Activated CD8-positive, alpha-beta T cell treated with anti-CD3 and anti-CD28 coated beads for 36 hours (primary cell): Measurements from ENCODE around the gene MVD. TPM values are rescaled to one million over a fixed set of nuclear protein-coding genes. Genes with fewer than 3 reads are reported as not detected.

Experiments
- ATAC-seq: fragments of 200-7000 bp; cut with Tn5 transposase; one replicate; pipeline ENCODE4 v1.10.0; 2021; ENCODE audit warnings: mild to moderate bottlenecking, moderate library complexity
- CTCF ChIA-PET: fragments of 350-600 bp; sonication (Branson Sonifier 250); formaldehyde crosslinking; loops from one replicate; lab custom pipeline; 2021; ENCODE audit warnings: antibody characterized with exemption; lab: Charles Lee
- POLR2A ChIA-PET: fragments of 350-600 bp; sonication (Branson Sonifier 250); formaldehyde crosslinking; loops from one replicate; lab custom pipeline; 2021; ENCODE audit warnings: antibody characterized with exemption; lab: Charles Lee
- DNase-seq: peaks from one replicate; pipeline ENCODE4 v3.0.0-alpha.2; 2020
- H3K27ac Mint-ChIP-seq: one replicate; pipeline ENCODE4 v1.8.0; 2021; ENCODE audit warnings: mild to moderate bottlenecking, mixed read lengths
- H3K27me3 Mint-ChIP-seq: one replicate; pipeline ENCODE4 v1.8.0; 2021; ENCODE audit warnings: mixed read lengths
- H3K36me3 Mint-ChIP-seq: one replicate; pipeline ENCODE4 v1.8.0; 2021; ENCODE audit warnings: low read depth, mixed read lengths
- H3K4me1 Mint-ChIP-seq: one replicate; pipeline ENCODE4 v1.8.0; 2021; ENCODE audit warnings: low read depth, mixed read lengths
- H3K4me3 Mint-ChIP-seq: one replicate; pipeline ENCODE4 v1.8.0; 2021; ENCODE audit warnings: mild to moderate bottlenecking, moderate library complexity, mixed read lengths
- H3K9me3 Mint-ChIP-seq: one replicate; pipeline ENCODE4 v1.8.0; 2021; ENCODE audit warnings: mixed read lengths
- intact Hi-C: fragments of 100-400 bp; cut with micrococcal nuclease; formaldehyde crosslinking; loops from one replicate; pipeline ENCODE4 v1.10.0; 2022
- total RNA-seq, 2 experiments: library from RNA; stranded (reverse); gene quantifications; one replicate each; pipeline ENCODE4 v1.2.3, GENCODE V29; 2021
- TF ChIP-seq, protein P1 (sequence below): fragments of 200-600 bp; IDR thresholded peaks from one replicate; pipeline ENCODE4 v1.8.0; 2022; ENCODE audit warnings: antibody characterized with exemption, mild to moderate bottlenecking

The MVD gene
- total RNA-seq, 2 experiments from 2014 or later: 83.1 to 89.9 TPM

- no peak overlapping the region for H3K27ac Mint-ChIP-seq
- peaks cover 18% of the 10 kb centered on the region for H3K4me1 Mint-ChIP-seq
- H3K27me3 Mint-ChIP-seq: no peaks in the 10 kb centered on the region
- TF ChIP-seq, protein P1, sequence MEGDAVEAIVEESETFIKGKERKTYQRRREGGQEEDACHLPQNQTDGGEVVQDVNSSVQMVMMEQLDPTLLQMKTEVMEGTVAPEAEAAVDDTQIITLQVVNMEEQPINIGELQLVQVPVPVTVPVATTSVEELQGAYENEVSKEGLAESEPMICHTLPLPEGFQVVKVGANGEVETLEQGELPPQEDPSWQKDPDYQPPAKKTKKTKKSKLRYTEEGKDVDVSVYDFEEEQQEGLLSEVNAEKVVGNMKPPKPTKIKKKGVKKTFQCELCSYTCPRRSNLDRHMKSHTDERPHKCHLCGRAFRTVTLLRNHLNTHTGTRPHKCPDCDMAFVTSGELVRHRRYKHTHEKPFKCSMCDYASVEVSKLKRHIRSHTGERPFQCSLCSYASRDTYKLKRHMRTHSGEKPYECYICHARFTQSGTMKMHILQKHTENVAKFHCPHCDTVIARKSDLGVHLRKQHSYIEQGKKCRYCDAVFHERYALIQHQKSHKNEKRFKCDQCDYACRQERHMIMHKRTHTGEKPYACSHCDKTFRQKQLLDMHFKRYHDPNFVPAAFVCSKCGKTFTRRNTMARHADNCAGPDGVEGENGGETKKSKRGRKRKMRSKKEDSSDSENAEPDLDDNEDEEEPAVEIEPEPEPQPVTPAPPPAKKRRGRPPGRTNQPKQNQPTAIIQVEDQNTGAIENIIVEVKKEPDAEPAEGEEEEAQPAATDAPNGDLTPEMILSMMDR: no peak
- ChIA-PET CTCF (interaction anchor here (1.3 kb wide), 1 partner anchor 15 kb away, joined by 6 read pairs; the partner anchor contains the start of gene MVD), POLR2A (interaction anchor here (0.7 to 2.2 kb wide), 3 partner anchors 8 to 13 kb away, joined by 4 to 7 read pairs (median 6); no protein-coding TSS in a partner anchor)
- H3K9me3 Mint-ChIP-seq: no peaks in the 10 kb centered on the region
- H3K4me3 Mint-ChIP-seq: no peak overlapping the region
- no peak for DNase-seq
- ATAC-seq: no peak
- H3K36me3 Mint-ChIP-seq: peaks cover 2% of the 10 kb centered on the region
- intact Hi-C loops: no loop called here
Observed at GRCh38 chr16:88677721-88678120, 14.8 kb upstream of the MVD start.

GRCh38 chr16:88676502-88677242 lies 13.8 kb upstream of the MVD start:
- ChIA-PET POLR2A (interaction anchor here (1.0 to 2.2 kb wide), 2 partner anchors 10 to 12 kb away, joined by 3 to 7 read pairs; no protein-coding TSS in a partner anchor), CTCF (interaction anchor here (1.3 kb wide), 1 partner anchor 14 kb away, joined by 6 read pairs; the partner anchor contains the start of gene MVD)
- Mint-ChIP-seq H3K36me3 (peaks cover 2% of the 10 kb centered on the region), H3K4me1 (peaks cover 9% of the 10 kb centered on the region), H3K9me3 (no peaks in the 10 kb centered on the region), H3K27ac (no peak overlapping the region), H3K27me3 (no peaks in the 10 kb centered on the region), H3K4me3 (no peak overlapping the region)
- DNase-seq: no peak
- TF ChIP-seq, protein P1: no peak
- intact Hi-C loops: no loop called here
- no peak for ATAC-seq

DNA sequence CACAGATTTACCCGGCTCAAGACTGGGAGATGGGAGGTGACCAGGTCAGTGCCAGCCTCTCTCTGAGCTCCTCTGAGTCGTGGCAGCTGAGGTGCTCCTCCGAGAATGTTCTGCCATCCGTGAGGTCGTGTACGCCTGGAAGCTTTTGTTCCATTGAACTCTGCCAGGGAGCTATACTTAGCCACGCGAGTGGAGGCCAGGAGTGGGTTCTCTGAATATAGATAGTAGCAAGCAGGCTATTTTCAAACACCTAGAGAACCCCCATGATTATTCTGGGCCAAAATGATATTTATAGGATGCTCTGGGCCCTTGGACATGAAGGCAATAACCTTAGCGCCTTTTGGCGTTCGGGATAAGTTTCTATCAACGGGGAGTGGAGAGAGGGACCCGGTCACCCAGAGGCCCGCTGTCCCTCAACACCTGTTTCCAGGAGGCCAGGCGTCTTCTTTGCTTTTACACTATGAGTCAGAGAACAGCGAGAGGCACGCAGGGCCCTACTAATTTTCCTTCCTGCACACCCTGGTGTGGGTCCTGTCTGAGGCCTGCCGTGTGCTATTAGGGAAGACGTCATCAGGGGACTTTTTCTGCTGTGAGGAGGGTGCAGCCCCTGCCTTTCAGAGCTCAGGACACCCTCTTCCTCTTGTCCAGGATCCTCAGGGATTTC lies 11.0 kb upstream of the MVD start:
- intact Hi-C loops: no loop called here

DNA sequence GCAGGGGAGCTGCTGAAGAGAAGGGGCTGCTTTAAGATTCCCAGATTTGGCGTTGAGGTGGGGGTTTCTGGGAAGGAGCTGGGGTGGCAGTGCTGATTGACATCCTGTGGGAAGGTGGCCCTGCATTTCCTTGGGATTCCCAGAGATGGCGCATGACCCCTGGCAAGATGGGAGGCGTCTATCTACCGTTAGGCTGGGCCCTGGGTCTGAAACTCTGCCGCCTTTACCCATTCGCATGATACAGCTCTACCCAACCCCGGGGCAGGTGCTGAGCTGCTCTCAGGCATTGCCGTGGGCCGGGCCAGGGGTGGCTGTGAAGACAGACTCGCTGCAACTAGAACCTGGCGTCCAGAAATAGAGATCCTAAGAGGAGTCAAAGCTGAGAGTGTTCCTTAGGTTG lies 9.9 kb upstream of the MVD start:
- Mint-ChIP-seq H3K36me3 (peaks cover 4% of the 10 kb centered on the region), H3K4me3 (no peak overlapping the region), H3K27ac (no peak overlapping the region), H3K9me3 (no peaks in the 10 kb centered on the region), H3K27me3 (no peaks in the 10 kb centered on the region), H3K4me1 (no peaks in the 10 kb centered on the region)
- ATAC-seq (no peak), DNase-seq (no peak)
- ChIA-PET POLR2A (interaction anchor here (1.0 to 1.2 kb wide), 2 partner anchors 8 to 9 kb away, joined by 4 read pairs; no protein-coding TSS in a partner anchor), CTCF (interaction anchor here (1.1 to 1.2 kb wide), 2 partner anchors 8 to 19 kb away, joined by 3 to 4 read pairs; no protein-coding TSS in a partner anchor)
- intact Hi-C loops: no loop called here
- TF ChIP-seq, protein P1: no peak

More for the DNA sequence above, 11.0 kb upstream of the MVD start:
- ChIA-PET CTCF (interaction anchor here (1.1 kb wide), 1 partner anchor 9 kb away, joined by 3 read pairs; no protein-coding TSS in a partner anchor), POLR2A (interaction anchor here (1.0 kb wide), 1 partner anchor 24 kb away, joined by 4 read pairs; no protein-coding TSS in a partner anchor)
- TF ChIP-seq, protein P1: no peak
- no peaks in the 10 kb centered on the region for H3K36me3 Mint-ChIP-seq
- ATAC-seq: no peak
- no peak for DNase-seq
- no peaks in the 10 kb centered on the region for H3K27me3 Mint-ChIP-seq
- H3K4me3 Mint-ChIP-seq: no peak overlapping the region
- H3K9me3 Mint-ChIP-seq: no peaks in the 10 kb centered on the region
- no peak overlapping the region for H3K27ac Mint-ChIP-seq
- H3K4me1 Mint-ChIP-seq: no peaks in the 10 kb centered on the region
